GM21528 (cell line): ENCODE results near the gene YWHAQ.
"Not testable (repeated sequence)": the region's sequence is repeated elsewhere in the genome, so short reads cannot be mapped to it uniquely, and the experiment has no call there.

Experiments used
- ATAC-seq: cut with Tn5 transposase; IDR thresholded peaks from one replicate; pipeline ENCODE4 v1.9.1; 2021; ENCODE audit warnings: mild to moderate bottlenecking, moderate library complexity; ENCODE audit not compliant: unreplicated experiment, low FRiP score

YWHAQ gene

GRCh38 chr2:9637330-9637729, 6.5 kb upstream of the YWHAQ start:
- ATAC-seq, result no peak

GRCh38 chr2:9634133-9634532, 3.3 kb upstream of the YWHAQ start:
- no peak for ATAC-seq

DNA sequence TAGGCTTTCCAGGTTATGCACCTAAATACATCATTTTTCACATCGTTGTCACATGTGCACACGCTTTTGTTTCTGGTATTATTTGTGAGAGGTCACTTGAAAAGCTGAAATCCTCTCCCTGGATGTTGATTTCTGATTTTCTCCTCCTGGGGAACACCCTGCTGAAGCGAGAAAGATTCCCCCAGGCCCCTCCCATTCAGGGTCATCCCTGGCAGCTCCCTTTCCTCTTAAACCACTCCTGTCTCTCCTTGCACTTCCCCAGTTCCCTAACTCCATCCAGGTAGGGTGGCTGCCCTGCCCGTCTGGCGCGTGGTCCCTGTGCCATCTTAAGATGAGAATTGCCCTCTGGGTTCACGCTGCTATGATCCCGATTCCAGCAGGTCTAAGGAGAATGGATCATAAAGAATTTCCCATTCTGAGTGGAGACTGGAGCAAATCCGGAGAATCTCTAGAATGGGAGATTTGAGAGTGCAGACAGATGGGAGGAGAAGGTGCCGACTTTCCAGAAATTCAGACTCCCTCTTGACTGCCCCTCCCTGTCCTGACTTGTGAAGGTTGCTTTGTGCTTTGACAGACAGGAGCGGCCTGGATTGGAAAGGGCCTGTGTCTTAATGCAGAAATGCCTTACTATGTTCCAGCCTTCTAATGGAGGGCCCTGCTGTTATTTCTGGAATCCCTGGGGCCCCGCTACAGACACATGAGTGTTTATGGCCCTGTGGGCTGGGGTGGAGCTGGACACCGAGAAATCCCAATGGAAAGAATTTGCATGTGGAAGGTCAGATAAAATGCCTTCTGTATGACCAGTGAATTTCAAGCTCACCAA, 1.3 kb upstream of the YWHAQ start:
- ATAC-seq, result no peak

- ATAC-seq, result no peak
Observed at GRCh38 chr2:9631553-9631819, 689 bp upstream of the YWHAQ start.

DNA sequence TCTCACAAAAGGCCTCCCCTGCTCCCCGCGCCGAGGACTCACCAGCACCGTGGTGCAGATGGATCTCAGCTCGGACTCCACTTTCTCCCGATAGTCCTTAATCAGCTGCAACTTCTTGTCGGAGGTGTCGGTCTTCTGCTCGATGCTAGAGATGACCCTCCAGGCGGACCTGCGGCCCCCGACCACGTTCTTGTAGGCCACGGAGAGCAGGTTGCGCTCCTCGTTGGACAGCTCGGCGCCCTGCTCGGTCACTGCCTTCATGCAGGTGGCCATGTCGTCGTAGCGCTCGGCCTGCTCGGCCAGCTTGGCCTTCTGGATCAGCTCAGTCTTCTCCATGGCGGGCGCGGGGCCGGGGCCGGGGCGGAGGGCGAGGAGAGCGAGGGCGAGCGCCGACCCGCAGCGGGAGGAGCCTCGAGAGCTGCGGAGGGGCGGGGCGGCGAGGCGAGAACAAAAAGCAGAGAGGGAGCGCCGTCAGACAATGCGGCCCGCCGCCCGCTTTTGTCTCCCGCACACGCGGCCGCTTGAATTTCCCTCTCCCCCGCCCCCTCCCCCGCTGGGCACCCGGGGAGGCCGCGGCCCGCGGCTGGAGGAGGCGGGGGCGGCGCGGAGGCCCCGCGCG, 571 bp downstream of the YWHAQ start:
- peak; percentile 61 for ATAC-seq

- no peak for ATAC-seq
Observed at GRCh38 chr2:9629222-9630116, 1.3 kb downstream of the YWHAQ start.

DNA sequence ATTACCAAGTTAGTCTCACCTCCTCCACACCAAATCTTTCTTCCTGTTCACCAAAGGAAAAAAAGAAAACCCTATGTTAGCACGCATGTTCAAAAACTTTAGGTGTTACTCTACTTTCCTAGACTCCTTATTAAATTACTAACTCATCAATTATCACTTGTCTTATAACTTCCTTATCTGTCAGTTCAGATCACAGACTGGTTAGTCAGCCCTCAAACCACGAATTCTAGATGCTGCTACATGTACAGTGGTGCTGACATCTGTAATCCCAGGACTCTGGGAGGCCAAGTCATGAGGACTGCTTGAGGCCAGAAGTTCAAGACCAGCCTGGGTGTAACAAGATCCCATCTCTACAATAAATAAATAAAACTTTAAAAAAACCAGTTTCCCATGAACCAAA, 3.5 kb downstream of the YWHAQ start:
- no peak for ATAC-seq

DNA sequence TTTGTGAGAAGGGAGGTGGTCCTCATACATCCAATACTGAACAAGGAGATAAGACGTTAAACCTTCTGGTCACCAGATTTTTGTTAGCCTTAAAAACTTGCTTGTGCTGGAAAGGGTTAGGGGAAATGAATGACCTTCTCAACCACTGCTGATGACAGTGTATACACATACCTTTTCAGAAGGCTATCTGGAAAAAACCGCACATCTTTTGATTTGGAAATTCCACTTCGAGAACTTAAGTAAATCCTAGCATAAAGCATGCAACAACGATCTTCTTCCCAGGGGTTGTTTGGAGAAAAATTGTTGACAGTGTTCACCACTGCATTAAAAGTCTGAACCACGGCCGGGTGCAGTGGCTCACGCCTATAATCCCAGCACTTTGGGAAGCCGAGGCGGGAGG, 7.6 kb downstream of the YWHAQ start:
- ATAC-seq, result no peak

GRCh38 chr2:9621655-9622054, 9.1 kb downstream of the YWHAQ start:
- not testable (repeated sequence) for ATAC-seq

- ATAC-seq, result no peak
Observed at GRCh38 chr2:9618410-9618809, 12.4 kb downstream of the YWHAQ start.

GRCh38 chr2:9617749-9618148, 13.0 kb downstream of the YWHAQ start:
- no peak for ATAC-seq

- no peak for ATAC-seq
Observed at GRCh38 chr2:9617296-9617695, 13.5 kb downstream of the YWHAQ start.

GRCh38 chr2:9614562-9614961, 16.2 kb downstream of the YWHAQ start:
- no peak for ATAC-seq

- ATAC-seq, result no peak
Observed at GRCh38 chr2:9613291-9613690, 17.5 kb downstream of the YWHAQ start.

DNA sequence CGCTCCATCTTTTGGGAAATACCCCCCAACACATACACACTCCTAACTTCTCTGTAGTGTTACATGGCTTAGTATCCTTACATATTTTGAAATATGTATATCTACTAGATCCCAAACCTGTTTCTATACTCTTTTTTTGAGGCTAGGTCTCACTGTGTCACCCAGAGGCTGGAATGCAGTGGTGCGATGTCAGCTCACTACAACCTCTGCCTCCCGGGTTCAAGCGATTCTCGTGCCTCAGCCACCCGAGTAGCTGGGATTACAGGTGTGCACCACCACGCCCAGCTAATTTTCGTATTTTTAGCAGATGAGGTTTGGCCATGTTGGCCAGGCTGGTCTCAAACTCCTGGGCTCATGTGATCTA, 19.3 kb downstream of the YWHAQ start:
- not testable (repeated sequence) for ATAC-seq

DNA sequence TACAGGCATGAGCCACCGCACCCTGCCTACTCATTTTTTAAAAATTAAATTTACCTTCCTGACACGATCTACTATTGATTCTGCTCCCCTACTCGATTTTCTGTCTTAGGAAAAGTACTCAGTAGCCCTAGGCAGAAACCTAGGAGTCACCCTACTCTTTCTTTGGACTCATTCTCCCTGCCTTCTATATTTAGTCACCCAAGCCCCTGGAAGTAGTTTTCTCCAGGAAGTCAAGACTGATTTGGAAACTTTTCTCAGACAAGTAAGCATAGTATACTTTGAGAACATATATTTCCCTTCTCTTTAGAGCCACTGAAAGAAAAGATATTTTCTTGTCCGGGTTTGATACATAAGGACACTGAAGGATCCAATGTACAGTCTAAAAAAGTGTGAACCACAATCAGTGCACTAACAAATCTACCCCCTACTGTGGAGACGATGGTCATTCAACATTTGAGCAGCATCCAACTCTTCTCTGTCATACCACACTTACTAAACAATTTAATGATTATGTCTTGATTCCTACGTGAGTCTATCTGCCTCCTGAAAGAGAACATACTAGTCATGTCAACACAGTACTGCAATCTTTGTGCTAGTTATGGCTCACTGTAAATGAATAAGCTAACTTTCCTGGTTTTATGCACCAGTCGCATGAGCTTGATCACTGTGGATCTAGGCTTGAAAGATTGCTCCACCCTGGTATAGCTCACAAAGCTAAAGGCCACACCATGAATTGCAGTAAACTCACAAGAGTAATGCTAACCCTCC, 19.8 kb downstream of the YWHAQ start:
- ATAC-seq, result no peak

- ATAC-seq, result not testable (repeated sequence)
Observed at GRCh38 chr2:9608491-9608890, 22.3 kb downstream of the YWHAQ start.

DNA sequence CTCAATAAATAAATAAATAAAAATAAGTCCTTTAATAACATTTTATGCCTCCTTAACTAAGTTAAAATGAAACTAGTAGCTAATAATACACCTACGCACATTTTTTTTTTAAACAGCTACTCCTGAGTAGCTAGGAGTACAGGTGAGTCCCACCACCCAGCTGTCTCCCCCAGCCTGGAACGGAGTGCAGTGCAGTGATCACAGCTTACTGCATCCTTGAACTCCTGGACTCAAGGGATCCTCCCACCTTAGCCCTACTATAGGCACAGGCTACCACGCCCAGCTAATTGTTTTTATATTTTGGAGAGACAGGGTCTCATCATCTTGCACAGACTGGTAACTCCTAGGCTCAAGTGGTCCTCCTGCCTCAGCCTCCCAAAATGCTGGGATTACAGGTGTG, 28.4 kb downstream of the YWHAQ start:
- ATAC-seq, result no peak

DNA sequence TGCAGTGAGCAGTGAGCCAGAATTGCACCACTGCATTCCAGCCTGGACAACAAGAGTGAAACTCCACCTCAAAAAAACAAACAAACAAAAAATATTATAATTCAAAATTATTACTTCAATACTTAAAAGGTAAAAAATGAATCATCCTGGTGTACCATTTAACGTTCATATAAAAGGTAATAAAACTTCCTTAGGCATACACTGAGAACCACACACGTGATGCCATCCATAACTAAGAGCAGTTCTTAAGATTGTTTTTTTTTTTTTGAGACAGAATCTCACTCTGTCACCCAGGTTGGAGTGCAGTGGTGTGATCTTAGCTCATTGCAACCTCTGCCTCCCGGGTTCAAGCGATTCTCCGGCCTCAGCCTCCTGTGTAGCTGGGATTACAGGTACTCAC, 29.4 kb downstream of the YWHAQ start:
- ATAC-seq, result no peak

- ATAC-seq, result no peak
Observed at GRCh38 chr2:9599430-9599829, 31.4 kb downstream of the YWHAQ start.
